HS-27A (cell line): ENCODE measurements around the gene MRPL36.

Experiments used
- DNase-seq: peaks from one replicate; pipeline ENCODE4 v3.0.0-alpha.2; 2012; ENCODE audit warnings: low read depth, missing footprints

MRPL36 gene

DNA sequence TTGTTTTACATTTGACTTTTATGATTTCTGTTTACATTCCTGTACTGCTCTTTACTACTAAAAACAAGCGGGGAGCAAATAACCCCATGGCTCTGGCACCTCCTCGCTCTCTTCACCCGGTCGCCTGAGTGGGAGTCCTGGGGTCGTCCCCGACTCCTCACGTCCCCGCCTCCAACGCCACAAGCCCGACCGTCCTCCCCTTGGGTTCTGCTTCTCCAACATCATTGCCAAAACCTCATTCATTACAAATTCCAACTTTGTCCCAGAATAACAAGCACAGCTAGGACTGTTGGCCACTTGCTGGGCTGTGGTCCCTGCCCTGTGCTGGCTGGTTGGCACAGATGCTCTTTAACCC is 35.1 kb downstream of the MRPL36 start:
- DNase-seq: no peak

DNA sequence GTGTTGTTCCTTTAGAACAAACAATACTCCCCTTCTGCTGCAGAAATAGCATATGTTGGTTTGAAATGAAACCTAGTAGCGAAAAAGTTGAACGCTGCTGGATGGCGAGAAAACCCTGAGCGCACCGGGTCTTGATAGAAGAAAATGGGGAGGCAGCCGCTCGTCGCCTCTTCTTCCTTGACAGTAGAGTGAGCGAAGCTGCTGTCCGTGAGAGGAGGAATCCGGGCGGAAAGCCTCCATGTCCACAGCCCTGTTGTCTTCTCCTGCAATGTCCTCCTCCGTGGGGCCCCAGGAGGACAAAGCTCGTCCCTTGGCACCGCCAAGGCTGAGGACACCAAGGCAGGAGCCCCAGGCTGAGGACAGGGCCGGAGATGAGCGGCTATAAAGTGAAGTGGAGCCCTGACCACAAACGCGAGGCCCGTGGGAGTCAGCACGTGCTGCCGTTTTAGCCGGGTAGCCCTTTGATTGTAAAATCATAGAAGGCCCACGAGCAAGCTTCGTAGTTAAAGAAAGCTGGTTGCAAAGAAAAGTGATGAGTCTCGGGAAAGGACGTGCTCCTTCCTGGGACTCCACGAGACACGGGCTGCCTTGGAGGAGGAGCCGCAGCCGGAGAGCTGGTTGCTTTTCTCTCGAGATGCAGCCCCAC is 35.6 kb downstream of the MRPL36 start:
- DNase-seq: no peak

DNA sequence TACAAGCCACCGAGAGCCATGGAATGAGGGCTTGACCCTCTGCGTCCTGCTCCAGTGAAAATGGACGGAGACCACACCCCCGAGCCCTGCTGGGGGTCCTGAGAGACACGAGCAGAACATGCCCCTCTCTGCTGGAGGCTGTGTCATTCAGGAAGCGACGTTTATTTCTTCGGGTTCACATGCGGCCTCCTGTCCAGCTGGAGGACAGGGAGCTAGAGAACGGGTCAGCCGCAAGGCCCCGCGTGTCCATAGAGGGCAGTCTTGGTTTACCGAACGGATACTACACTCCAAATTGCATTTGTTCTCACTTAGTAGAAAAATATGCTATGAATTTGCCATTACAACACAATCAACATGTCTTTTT is 36.1 kb downstream of the MRPL36 start:
- DNase-seq: no peak

DNA sequence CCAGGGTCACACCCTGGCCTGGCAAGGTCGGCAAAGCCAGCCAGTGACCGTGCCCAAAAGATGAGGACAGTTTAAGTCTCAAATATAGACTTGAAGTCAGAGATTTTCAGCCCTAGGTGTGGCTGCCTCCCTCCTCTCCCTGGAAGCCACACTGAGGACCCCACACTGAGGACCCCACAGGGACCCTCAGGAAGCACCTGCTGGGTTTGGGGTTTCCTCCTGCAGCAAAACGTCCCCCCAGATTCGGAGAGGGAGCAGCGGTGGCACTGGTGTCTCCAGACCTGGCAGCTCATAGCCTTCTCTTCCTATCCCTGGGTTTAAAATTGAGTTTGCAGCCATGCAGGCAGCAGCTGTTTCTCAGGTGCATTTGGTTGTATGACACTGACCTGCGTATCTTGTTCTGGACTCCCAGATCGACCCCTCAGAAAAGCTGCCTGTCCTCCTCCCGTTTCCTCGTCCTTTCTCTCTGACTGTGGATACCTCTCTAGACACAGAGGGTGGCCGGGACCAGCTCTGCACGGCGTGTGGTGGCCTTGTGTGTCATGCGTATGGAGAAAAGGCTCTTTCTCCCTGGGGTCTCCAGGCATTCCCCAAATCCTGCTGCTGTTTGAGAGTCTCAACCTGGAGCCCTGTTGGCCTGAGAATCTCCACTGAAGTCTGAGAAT is 36.6 kb downstream of the MRPL36 start:
- no peak for DNase-seq

DNA sequence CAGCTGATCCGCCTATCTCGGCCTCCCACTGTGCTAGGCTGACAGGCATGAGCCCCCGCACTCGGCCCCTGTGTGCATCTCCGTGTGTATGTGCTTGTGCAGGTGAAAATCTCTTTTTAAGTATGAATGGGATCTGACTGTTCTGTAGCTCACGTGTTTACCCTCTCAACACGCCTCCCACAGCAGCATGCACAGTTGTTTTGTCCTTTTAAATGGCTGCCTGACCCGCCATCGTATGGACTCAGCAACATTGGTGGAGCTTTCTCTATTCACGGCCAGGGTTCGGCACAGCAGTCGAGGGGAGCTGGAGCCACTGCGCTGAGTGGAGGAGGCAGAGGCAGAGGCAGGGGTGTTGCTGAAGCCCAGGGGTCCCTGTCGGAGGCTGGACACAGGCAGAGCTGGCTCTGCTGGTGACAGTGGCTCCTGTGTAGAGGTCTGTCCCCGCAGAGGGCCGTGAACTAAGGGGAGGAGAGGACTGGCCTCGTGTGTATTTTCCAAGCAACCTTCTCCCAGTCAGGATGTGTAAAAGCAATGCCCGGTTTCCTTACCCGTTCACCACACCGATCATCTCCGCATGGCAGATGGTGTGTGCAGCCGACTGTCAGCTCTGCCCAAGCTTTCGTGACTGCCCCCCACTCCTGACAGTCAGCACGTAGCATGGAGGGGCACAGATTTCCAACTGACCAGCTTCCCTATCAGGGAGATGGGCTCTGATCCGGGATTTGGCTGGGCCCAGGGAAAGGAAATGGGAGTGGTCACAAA is 37.3 kb downstream of the MRPL36 start:
- DNase-seq: no peak

DNA sequence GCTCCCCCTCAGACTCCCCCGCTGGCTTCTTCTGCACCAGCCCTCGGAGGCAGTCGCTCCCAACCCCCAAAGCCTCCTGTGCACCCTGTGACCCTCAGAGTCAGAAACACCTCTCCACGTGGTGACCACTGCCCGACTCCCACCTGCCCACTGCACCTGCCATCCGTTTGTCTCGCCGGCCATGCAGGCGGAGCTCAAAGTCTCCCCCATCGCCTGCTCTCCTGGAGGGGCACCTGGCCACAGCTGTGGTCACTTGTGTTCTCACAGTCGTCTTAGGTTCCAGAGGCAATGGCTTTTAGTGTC is 38.2 kb downstream of the MRPL36 start:
- no peak for DNase-seq

DNA sequence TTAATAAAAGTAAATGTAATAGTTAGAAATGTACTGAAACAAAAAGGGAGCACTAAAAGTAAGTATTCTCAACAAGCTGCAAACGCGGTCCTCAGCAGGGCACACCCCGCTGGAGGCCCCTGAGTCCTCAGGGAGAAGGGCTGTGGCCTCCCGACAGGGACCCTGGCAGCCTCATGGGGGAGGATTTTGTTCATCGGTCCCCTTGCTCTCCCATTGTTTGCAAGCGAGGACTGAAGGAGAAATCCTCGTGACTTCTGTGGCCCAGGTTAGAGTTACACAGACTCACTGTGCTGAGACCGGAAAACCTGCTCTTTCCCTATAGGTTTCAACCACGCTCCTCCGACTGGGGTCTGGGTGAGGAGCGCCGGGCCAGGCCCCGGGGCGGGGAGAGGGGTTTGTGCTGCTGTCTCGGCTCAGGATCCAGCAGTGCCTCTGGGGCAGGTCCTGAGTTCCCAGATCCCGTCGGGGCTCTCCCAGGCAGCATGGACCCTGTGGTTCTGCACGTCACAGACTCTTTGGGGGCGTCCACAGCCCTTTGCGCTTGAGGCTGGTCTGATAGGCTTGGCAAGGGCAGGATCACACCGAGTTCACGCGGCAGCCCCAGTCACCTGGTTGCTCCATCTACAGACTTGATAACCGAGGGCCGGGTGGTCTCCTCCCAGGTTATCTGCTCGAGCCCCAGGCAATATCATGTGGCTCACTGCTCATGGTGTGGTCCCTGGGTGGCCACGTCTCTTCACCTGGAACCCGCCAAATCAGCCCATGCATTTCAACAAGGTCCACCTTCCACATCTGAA is 38.8 kb downstream of the MRPL36 start:
- DNase-seq: no peak

DNA sequence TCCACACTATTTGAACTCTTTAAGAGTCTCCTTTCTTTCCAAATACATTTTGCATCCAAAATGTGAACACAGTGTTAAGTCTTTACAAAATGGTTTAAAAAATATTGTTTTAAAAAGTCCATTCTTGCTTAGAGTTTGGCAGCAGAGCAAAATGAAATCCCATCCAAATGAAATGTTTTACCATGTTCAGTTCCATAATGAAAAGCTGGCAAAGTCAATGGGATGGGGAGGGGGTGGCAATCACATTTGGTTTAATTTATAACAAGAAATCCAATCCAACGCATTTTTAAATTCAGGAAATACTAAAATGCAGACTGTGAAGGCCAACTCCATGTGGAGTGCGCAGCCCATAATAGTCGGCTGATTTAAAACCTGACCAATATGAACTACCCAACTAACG is 39.4 kb downstream of the MRPL36 start:
- no peak for DNase-seq

DNA sequence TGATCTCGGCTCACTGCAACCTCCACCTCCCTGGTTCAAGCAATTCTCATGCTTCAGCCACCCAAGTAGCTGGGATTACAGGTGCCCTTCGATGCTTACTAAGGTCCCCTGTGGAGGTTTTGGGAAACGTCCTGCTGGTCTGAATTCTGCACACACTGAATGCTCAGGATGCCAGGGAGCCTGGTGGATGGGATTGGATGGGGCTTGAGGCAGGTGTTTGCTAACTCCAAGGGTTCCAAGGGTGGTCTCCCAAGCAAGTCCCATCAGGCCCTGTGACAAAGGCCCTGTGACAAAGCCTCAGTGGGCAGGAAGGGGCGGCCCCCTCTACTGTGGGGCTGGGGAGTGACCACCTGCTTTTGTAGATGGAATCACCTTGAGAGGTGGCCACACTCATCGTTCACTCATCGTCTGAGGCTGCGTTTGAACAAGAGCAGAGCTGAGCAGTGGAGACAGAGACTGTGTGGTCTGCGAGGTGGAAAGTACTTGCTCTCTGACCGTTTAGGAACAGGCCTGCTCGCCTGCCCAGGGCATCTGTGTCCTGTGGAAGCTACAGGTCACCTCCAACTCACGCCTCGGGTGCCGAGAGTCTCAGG is 40.2 kb downstream of the MRPL36 start:
- DNase-seq: no peak

DNA sequence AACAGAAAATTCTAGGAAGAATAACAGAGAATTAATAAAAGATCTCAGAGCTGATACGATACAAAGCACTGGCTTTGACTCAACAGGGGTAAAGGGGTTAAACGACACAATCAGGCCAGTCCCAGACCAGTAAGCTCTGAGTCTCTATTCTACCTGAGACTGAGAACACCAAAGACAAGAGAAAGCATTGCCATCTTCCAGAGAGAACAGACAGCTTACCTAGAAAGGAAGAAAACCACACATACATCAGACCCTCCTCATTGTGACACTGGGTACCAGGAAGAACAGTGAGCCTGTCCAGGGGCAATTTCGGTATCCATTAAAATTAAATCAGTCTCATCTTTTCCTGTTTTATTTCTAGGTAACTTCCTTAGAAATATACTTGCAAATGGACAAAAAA is 41.1 kb downstream of the MRPL36 start:
- no peak for DNase-seq

DNA sequence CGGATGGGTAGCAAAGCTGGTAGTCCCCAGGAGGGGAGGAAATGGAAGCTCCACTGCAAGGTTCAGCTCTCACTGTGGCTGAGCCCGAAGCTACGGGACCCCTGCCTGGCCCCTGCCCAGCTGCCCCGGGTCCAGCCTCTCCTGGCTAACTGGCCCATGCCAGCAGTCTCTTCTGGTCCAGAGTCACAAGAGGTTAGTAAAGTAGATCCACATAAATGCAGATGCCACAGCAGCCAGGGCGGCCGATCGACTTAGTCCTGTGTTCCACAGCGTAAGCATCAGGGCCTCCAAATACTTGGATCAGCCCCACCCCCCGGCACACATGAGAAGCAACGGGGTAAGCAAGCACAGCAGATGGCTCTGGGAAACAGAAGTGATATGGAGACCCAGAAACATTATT is 42.1 kb downstream of the MRPL36 start:
- DNase-seq: no peak

DNA sequence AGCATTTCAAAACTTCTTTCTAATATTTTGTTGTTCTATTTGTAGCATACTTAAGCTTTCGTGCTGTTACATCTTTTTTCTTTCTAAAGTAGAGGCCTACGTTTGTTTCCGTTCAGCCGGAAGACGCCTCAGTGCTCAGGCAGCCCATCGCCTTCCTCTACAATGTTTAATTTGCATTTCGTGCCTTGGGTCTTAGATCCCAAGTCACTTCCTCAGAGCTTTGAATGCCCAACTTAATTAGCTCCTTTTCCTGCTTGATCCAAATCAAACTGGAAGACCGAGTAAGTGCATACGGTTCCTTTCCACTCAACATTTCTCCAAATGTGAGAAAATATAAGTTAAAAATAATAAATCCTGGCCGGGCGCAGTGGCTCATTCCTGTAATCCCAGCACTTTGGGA is 43.2 kb downstream of the MRPL36 start:
- no peak for DNase-seq

DNA sequence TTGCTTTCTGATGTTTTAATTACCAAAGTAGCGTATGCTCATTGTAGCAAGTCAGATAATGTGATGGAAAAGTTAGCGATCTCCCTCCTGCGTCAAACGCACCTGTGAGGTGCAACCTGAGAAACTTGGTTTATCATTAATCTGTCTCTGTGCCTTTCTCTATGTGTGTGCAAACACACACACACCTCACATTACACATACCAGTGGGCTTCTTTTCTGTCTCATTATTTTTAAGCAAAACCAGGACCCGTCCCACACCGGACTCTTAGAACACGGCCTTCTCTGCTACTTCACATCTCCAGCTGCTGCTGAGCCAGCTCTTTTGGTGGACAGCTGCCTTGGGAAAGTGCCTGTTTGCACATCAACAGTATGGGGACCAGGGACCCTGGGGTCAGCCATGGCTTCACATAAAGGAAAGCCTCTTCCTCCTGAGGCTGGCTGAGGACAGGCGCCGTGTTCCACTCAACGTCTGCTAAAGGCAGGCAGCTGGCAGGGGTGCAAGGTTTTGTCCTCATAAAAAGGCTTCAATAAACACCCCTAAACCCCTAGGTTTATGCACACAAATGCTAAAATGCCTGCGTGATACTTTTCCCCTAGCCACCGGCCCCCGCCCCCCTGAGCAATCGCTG is 44.2 kb downstream of the MRPL36 start:
- no peak for DNase-seq

DNA sequence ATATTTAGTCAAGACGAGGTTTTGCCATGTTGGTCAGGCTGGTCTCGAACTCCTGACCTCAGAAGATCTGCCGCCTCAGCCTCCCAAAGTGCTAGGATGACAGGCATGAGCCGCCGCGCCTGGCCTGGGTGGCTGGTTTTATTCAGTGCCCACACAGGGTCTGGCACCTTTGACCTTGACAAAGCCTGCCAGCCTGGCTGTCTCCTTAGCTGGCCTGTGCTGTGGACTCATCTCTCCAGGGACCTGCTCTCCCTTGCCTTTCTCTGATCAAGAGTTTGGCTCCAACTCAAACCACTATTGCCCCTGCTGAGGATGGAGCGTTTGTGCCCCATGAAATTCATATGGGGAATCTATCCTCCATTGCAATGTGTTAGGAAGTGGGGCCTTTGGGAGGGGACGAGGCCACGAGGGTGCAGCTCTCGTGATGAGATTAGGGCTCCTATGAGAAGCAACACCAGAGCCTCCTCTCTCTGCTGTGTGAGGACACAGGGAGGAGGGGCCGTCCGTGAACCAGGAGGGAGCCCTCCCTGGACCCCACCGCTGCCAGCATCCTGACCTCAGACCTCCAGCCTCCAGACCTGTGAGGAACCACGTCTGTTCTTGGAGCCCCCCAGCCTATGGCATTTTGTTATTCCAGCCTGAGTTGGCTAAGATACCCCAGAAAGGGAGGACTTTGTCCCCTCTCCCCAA is 45.0 kb downstream of the MRPL36 start:
- DNase-seq: no peak

DNA sequence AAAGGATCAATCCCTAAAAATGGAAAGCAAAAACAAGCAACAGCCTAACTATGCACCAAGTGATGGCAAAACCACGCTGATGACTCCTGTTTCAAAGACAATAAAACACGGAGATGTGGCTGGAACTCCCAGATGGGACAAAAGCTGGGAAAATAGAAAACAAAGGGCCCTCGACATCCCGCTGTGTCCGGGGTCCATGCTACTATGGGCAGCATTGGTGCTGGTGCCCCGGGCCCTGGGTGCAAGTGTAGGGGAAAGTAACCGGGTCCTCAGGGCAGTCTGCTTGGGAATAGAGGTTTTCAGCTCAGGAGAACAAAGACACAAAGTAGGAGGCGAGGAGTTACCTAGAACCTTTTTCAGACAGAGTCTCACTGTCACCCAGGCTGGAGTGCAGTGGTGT is 46.1 kb downstream of the MRPL36 start:
- no peak for DNase-seq

DNA sequence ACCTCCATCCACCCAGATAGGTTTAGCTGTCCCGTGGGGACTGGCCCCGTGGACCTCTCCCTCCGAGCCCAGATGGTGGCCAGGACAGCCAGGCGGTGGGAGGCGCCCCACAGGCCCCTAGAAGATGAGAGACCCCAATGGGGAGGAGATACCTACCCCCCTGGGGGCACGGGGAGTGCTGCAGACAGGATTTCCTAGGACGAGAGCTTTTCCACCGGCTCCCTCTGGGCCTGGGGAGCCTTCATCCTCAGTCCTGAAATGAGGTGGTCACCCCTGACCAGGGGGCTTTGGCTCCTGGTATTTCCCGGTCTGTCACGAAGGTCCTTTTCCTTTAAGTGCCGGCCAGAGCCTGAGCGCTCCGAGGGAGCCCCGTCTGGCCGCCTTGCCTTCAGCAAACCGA is 46.8 kb downstream of the MRPL36 start:
- no peak for DNase-seq

DNA sequence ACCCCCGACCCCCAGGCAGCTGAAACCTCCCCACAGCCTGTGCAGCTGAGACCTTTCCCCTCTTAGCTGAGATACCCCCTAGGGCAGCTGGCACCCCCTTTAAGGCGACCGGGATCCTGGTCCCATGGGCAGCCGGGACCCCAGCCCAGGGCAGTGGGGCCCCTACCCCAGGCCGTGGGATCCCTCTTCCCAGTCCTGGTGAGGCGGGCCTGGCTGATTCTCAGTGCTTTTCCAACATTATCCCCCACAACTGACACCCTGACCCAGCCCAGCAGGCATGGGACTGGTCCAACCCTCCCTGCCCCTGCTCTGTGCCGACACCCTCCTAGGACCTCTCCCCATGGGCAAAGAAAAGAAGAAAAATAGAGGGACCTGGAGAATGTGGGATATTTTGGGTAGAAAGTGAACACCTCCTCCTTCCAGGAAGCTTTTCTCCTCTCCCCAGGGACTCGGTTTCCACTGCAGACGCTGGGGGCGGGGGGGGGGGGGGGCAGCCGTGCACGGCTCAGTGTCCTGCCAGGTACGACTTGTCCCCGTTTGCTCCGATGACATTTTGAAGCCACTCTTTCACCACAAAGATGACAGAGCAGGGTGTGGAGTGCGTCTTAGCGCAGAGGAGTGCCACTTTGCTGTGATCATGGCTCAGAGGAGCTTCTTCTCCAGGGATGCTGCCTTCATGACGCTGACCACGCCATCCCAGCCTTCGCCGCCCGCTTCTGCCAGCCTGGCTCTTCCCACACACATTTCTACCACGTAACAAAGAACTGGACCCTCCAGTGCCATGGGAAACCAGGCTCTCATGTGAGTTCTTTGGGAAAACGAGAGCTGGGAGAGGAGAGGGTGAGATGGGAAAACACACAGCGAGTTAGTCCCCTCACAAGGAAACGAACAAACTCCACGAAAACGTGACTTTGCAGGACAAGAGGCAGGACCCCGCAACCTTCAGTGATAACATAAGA is 47.5 kb downstream of the MRPL36 start:
- no peak for DNase-seq

DNA sequence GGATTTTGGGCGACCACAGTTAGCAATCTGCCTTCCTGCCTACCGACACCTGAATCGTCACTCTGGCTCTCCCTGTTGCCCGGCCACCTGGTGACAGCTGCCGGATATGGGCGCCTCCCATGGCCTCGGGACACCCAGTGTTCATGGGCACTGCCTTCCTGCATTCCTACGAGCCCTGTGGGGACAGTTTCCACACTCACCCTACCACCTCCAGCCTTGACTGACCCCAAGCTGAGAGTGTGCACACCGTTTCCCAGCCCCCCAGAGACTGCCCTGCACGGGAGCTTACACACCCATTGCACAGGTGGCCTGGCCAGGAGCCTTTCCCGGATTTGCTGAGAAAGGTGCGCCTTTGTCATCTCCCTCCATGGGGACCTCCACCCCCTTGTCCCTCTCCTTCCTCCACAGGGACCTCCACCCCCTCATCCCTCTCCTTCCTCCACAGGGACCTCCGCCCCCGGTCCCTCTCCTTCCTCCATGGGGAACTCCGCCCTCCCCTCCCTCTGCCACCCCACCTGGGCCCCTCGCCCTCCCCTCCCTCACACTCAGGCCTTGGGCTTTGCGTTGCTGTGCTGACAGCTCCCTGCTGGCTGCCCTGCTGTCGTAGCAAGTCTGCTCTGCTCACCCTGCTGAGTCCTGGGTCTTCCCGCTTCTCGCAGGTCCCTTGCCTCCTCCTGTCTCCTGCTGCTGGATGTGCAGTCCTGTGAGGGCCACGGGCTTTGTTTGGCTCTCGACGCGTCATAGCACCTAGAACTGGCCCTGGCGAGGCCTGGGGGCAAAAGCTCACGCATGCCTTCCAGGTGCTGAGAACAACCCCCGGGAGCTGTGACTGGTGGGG is 48.4 kb downstream of the MRPL36 start:
- no peak for DNase-seq

DNA sequence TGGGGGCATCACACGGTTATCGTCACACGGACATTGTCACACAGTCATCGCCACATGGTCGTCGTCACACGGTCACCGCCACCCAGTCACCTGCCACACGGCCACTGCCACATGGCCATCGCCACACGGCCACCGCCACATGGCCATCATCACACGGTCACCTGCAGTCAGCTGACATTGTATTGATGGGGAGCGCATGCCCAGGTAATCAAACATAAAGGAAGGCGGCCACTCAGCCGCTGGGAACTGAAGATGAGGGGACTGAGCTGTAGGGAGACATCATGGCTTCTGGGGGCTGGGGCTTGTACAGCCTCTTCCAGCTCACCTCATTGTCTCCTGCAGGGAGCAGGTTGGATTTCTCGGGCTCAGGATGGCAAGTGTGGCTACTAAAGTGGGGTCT is 49.2 kb downstream of the MRPL36 start:
- DNase-seq: no peak
